Smooth muscle cell (in vitro differentiated cells): ENCODE measurements around the gene IGFL2. TPM values are rescaled to one million over a fixed set of nuclear protein-coding genes. Genes with fewer than 3 reads are reported as not detected.
A peak's percentile ranks its signal among the peaks of the same experiment; 100 is the strongest.

Experiments used
- DNase-seq: peaks from one replicate; lab custom pipeline; 2025; ENCODE audit not compliant: unreplicated experiment; lab: John Stamatoyannopoulos, UW
- H2AFZ ChIP-seq: fragments of 200-600 bp; sonication (generic); 2 replicates; pipeline ENCODE4 v1.6.0; 2016; ENCODE audit warnings: antibody characterized with exemption, low read depth, mild to moderate bottlenecking
- H3F3A ChIP-seq: fragments of 200-600 bp; sonication (generic); 2 replicates; pipeline ENCODE4 v1.6.0; 2017; ENCODE audit warnings: antibody characterized with exemption, low read depth
- H3K27ac ChIP-seq: fragments of 200-600 bp; sonication (generic); 2 replicates; pipeline ENCODE4 v1.5.1; 2016; ENCODE audit warnings: low read depth, mild to moderate bottlenecking
- H3K27me3 ChIP-seq: fragments of 200-600 bp; sonication (generic); 2 replicates; pipeline ENCODE4 v1.6.1; 2016; ENCODE audit warnings: low read depth, mild to moderate bottlenecking
- H3K36me3 ChIP-seq: fragments of 200-600 bp; sonication (generic); 2 replicates; pipeline ENCODE4 v1.5.1; 2016; ENCODE audit warnings: low read depth
- H3K4me1 ChIP-seq: fragments of 200-600 bp; sonication (generic); 2 replicates; pipeline ENCODE4 v1.5.1; 2016; ENCODE audit warnings: low read depth
- H3K4me2 ChIP-seq: fragments of 200-600 bp; sonication (generic); 2 replicates; pipeline ENCODE4 v1.6.0; 2016; ENCODE audit warnings: mild to moderate bottlenecking
- H3K4me3 ChIP-seq: fragments of 200-600 bp; sonication (generic); 2 replicates; pipeline ENCODE4 v1.5.1; 2016; ENCODE audit warnings: mild to moderate bottlenecking
- H3K79me2 ChIP-seq: fragments of 200-600 bp; sonication (generic); 2 replicates; pipeline ENCODE4 v1.6.0; 2016; ENCODE audit warnings: low read depth, mild to moderate bottlenecking
- H3K9ac ChIP-seq: fragments of 200-600 bp; sonication (generic); 2 replicates; pipeline ENCODE4 v1.6.0; 2016; ENCODE audit warnings: low read depth
- H3K9me3 ChIP-seq: fragments of 200-600 bp; sonication (generic); replicated peaks from 2 replicates; pipeline ENCODE4 v1.5.1; 2016; ENCODE audit warnings: low read depth
- H4K20me1 ChIP-seq: fragments of 200-600 bp; sonication (generic); 2 replicates; pipeline ENCODE4 v1.6.0; 2016; ENCODE audit warnings: low read depth
- CTCF ChIP-seq: fragments of 200-600 bp; sonication (generic); IDR thresholded peaks from 2 replicates; pipeline ENCODE4 v1.5.1; 2017; ENCODE audit warnings: borderline replicate concordance, mild to moderate bottlenecking, antibody characterized with exemption; ENCODE audit not compliant: insufficient read depth, poor library complexity, severe bottlenecking
- WGBS: methylation state at CpG from one replicate; pipeline ENCODE4 v1.1.7; 2016; ENCODE audit warnings: low lambda C conversion rate; 5-methylcytosine and 5-hydroxymethylcytosine counted together
- polyA plus RNA-seq: library from polyadenylated mRNA; unstranded; fragments of >200 nt; fragmentation: Nextera tagmentation; extraction: Ambion mirVana; gene quantifications from 2 replicates; pipeline ENCODE4 v1.2.1, GENCODE V29; 2016
- total RNA-seq: library from RNA; depleted of rRNA; stranded (reverse); fragments of >200 nt; gene quantifications from 2 replicates; pipeline ENCODE4 v1.2.3, GENCODE V29; 2014

IGFL2 gene
- total and polyA plus RNA-seq, 2 experiments from 2014 or later, result 126 to 164 TPM

GRCh38 chr19:46133777-46134241, 14.2 kb upstream of the IGFL2 start:
- 42% methylated on average over 1 of the region's 1 CpG for WGBS
- H3K4me2 ChIP-seq, result peak overlapping the region; percentile 58
- H3K79me2 ChIP-seq, result no peaks in the 10 kb centered on the region
- no peak overlapping the region for H2AFZ ChIP-seq
- H3K27me3 ChIP-seq, result no peaks in the 10 kb centered on the region
- no peaks in the 10 kb centered on the region for H3K36me3 ChIP-seq
- peak overlapping the region; percentile 98 for H3K27ac ChIP-seq
- H3K9ac ChIP-seq, result peak overlapping the region; percentile 92
- H3K4me1 ChIP-seq, result peaks cover 26% of the 10 kb centered on the region
- no peaks in the 10 kb centered on the region for H4K20me1 ChIP-seq
- H3F3A ChIP-seq, result peaks cover 9% of the 10 kb centered on the region
- no peaks in the 10 kb centered on the region for H3K9me3 ChIP-seq
- H3K4me3 ChIP-seq, result no peak overlapping the region
- DNase-seq, result no peak
- TF ChIP-seq CTCF, result no peak

- Histone ChIP-seq H3K79me2 (no peaks in the 10 kb centered on the region), H3K4me2 (peak overlapping the region; percentile 58), H3K4me1 (peaks cover 26% of the 10 kb centered on the region), H3K9me3 (no peaks in the 10 kb centered on the region), H3K4me3 (no peak overlapping the region), H4K20me1 (no peaks in the 10 kb centered on the region), H3K36me3 (no peaks in the 10 kb centered on the region), H3K27me3 (no peaks in the 10 kb centered on the region), H3K9ac (peak overlapping the region; percentile 21), H3K27ac (peak overlapping the region; percentile 98), H3F3A (peaks cover 9% of the 10 kb centered on the region), H2AFZ (no peak overlapping the region)
- DNase-seq, result no peak
- no peak for TF ChIP-seq CTCF
Measured at GRCh38 chr19:46134527-46134926, 13.5 kb upstream of the IGFL2 start.

- H3K4me3 ChIP-seq, result no peak overlapping the region
- H3K4me2 ChIP-seq, result no peak overlapping the region
- H4K20me1 ChIP-seq, result no peaks in the 10 kb centered on the region
- TF ChIP-seq CTCF, result no peak
- H3K9ac ChIP-seq, result no peak overlapping the region
- 82% methylated on average over 4 of the region's 4 CpGs for WGBS
- no peak overlapping the region for H3K27ac ChIP-seq
- H3K9me3 ChIP-seq, result no peaks in the 10 kb centered on the region
- no peak for DNase-seq
- peaks cover 13% of the 10 kb centered on the region for H3K4me1 ChIP-seq
- no peaks in the 10 kb centered on the region for H3K79me2 ChIP-seq
- no peaks in the 10 kb centered on the region for H3F3A ChIP-seq
- H3K36me3 ChIP-seq, result no peaks in the 10 kb centered on the region
- no peak overlapping the region for H2AFZ ChIP-seq
- H3K27me3 ChIP-seq, result no peaks in the 10 kb centered on the region
Measured at GRCh38 chr19:46137915-46138473, 10.0 kb upstream of the IGFL2 start.

- no peak overlapping the region for H2AFZ ChIP-seq
- no peak overlapping the region for H3K4me3 ChIP-seq
- 67% methylated on average over 1 of the region's 1 CpG for WGBS
Measured at GRCh38 chr19:46141421-46141820, 6.6 kb upstream of the IGFL2 start.

More at GRCh38 chr19:46141421-46141820, 6.6 kb upstream of the IGFL2 start:
- Histone ChIP-seq H3K27me3 (no peaks in the 10 kb centered on the region), H3K36me3 (no peaks in the 10 kb centered on the region), H3K4me2 (no peak overlapping the region), H3F3A (no peaks in the 10 kb centered on the region), H4K20me1 (no peaks in the 10 kb centered on the region), H3K79me2 (no peaks in the 10 kb centered on the region), H3K9me3 (no peaks in the 10 kb centered on the region), H3K9ac (no peak overlapping the region), H3K4me1 (no peaks in the 10 kb centered on the region), H3K27ac (no peak overlapping the region)
- no peak for TF ChIP-seq CTCF
- no peak for DNase-seq
